Measurements from ENCODE around the gene BORCS5.

- TF ChIP-seq, protein P1, sequence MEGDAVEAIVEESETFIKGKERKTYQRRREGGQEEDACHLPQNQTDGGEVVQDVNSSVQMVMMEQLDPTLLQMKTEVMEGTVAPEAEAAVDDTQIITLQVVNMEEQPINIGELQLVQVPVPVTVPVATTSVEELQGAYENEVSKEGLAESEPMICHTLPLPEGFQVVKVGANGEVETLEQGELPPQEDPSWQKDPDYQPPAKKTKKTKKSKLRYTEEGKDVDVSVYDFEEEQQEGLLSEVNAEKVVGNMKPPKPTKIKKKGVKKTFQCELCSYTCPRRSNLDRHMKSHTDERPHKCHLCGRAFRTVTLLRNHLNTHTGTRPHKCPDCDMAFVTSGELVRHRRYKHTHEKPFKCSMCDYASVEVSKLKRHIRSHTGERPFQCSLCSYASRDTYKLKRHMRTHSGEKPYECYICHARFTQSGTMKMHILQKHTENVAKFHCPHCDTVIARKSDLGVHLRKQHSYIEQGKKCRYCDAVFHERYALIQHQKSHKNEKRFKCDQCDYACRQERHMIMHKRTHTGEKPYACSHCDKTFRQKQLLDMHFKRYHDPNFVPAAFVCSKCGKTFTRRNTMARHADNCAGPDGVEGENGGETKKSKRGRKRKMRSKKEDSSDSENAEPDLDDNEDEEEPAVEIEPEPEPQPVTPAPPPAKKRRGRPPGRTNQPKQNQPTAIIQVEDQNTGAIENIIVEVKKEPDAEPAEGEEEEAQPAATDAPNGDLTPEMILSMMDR (IDR thresholded peaks at IDR 0.05), result no peak
- TF ChIP-seq POLR2A (IDR thresholded peaks at IDR 0.05), result no peak
These were observed 95.5 kb downstream of the BORCS5 start for GRCh38 chr12:12452326-12452902.

All from thyroid gland (tissue), 4 donors.